ENCODE results near the gene YLPM1. TPM values are rescaled to one million over a fixed set of nuclear protein-coding genes. Genes with fewer than 3 reads are reported as not detected.
A peak's percentile ranks its signal among the peaks of the same experiment; 100 is the strongest.

YLPM1 gene
- total RNA-seq, 1 donor: 39.7 TPM

GRCh38 chr14:74875941-74876913, 113.1 kb downstream of the YLPM1 start, which contains the start of gene PROX2:
TSS of gene PROX2 (minus strand) at chr14:74876145. CDS start at chr14:74863834, 12,311 bp downstream.
- no peak for DNase-seq (ENCODE audit: low read depth)
- no peak within 1 kb of the TSS for H3K4me3 ChIP-seq (ENCODE audit: low read depth, low read length)
- no peak for TF ChIP-seq CTCF (IDR thresholded peaks at IDR 0.05; ENCODE audit: insufficient read depth, low read length)

GRCh38 chr14:74879427-74880182, 116.5 kb downstream of the YLPM1 start:
- DNase-seq (ENCODE audit: low read depth): no peak
- H3K4me3 ChIP-seq (ENCODE audit: low read depth, low read length): no peak overlapping the region
- TF ChIP-seq CTCF (IDR thresholded peaks at IDR 0.05; ENCODE audit: insufficient read depth, low read length): no peak

- no peak for TF ChIP-seq CTCF (IDR thresholded peaks at IDR 0.05; ENCODE audit: insufficient read depth, low read length)
- DNase-seq (ENCODE audit: low read depth): peak; percentile 85
- peak within 1 kb of the TSS; percentile 75 for H3K4me3 ChIP-seq (ENCODE audit: low read depth, low read length)
These were observed 118.5 kb downstream of the YLPM1 start, which contains the start of gene DLST for GRCh38 chr14:74881431-74882102. TSS of gene DLST (plus strand) at chr14:74881916. CDS start at chr14:74881954, 38 bp downstream.

- no peak for TF ChIP-seq CTCF (IDR thresholded peaks at IDR 0.05; ENCODE audit: insufficient read depth, low read length)
- DNase-seq (ENCODE audit: low read depth): peak; percentile 63
- peak overlapping the region; percentile 75 for H3K4me3 ChIP-seq (ENCODE audit: low read depth, low read length)
These were observed 119.2 kb downstream of the YLPM1 start for GRCh38 chr14:74882103-74882920.

Other genes with a start within 250 kb of the YLPM1 start
- 58.5 and 157 TPM in 2 replicates for gene LTBP2, start 151.1 kb upstream of the YLPM1 start, total RNA-seq (ENCODE audit: low replicate concordance)
- 21.8 and 27.1 TPM in 2 replicates for gene AREL1, start 50.2 kb upstream of the YLPM1 start, total RNA-seq (ENCODE audit: low replicate concordance)
- 52.2 and 52.3 TPM in 2 replicates for gene FCF1, start 50.2 kb upstream of the YLPM1 start, total RNA-seq (ENCODE audit: low replicate concordance)
- not detected in 2 replicates for gene PROX2, start 112.8 kb downstream of the YLPM1 start, total RNA-seq (ENCODE audit: low replicate concordance)
- 31.1 and 68.5 TPM in 2 replicates for gene DLST, start 118.6 kb downstream of the YLPM1 start, total RNA-seq (ENCODE audit: low replicate concordance)
- gene RPS6KL1, start 159.9 kb downstream of the YLPM1 start, total RNA-seq (ENCODE audit: low replicate concordance): 0.09 and 1.6 TPM in 2 replicates
- gene PGF, start 192.3 kb downstream of the YLPM1 start, total RNA-seq (ENCODE audit: low replicate concordance): 0.36 and 2.1 TPM in 2 replicates
- 16.4 and 34.2 TPM in 2 replicates for gene EIF2B2, start 239.6 kb downstream of the YLPM1 start, total RNA-seq (ENCODE audit: low replicate concordance)